KOPT-K1 (cell line): ENCODE results near the gene TMEM125.

Experiments used
- H3K27ac ChIP-seq: fragments of 200-600 bp; sonication (generic); 2 replicates; pipeline ENCODE4 v1.5.1; 2016; ENCODE audit warnings: antibody characterized with exemption, mild to moderate bottlenecking, low read depth, low read length; ENCODE audit not compliant: poor library complexity, severe bottlenecking
- H3K36me3 ChIP-seq: fragments of 200-600 bp; sonication (generic); 2 replicates; pipeline ENCODE4 v1.5.1; 2017; ENCODE audit warnings: antibody characterized with exemption, mild to moderate bottlenecking, low read length, moderate library complexity; ENCODE audit not compliant: insufficient read depth
- H3K9me3 ChIP-seq: fragments of 200-600 bp; sonication (generic); 2 replicates; pipeline ENCODE4 v1.5.1; 2017; ENCODE audit warnings: antibody characterized with exemption, low read length, mild to moderate bottlenecking; ENCODE audit not compliant: insufficient read depth, poor library complexity, severe bottlenecking

TMEM125 gene

GRCh38 chr1:43269627-43270375 lies at the start of gene TMEM125:
TMEM125 (plus strand) TSS chr1:43269983; CDS start chr1:43272723, 2,740 bp downstream.
- Histone ChIP-seq H3K27ac (no peak within 1 kb of the TSS), H3K9me3 (peaks cover 9% of the 10 kb centered on the region), H3K36me3 (no peaks in the 10 kb centered on the region)

GRCh38 chr1:43220905-43221778 lies 48.6 kb upstream of the TMEM125 start:
- no peaks in the 10 kb centered on the region for H3K36me3 ChIP-seq
- H3K9me3 ChIP-seq: no peaks in the 10 kb centered on the region
- no peak overlapping the region for H3K27ac ChIP-seq

- Histone ChIP-seq H3K36me3 (no peaks in the 10 kb centered on the region), H3K9me3 (no peaks in the 10 kb centered on the region), H3K27ac (no peak overlapping the region)
Measured at GRCh38 chr1:43221797-43222196, 48.0 kb upstream of the TMEM125 start.

GRCh38 chr1:43222879-43223278 lies 46.9 kb upstream of the TMEM125 start:
- H3K36me3 ChIP-seq: no peaks in the 10 kb centered on the region

GRCh38 chr1:43225168-43225567 lies 44.6 kb upstream of the TMEM125 start:
- H3K36me3 ChIP-seq: no peaks in the 10 kb centered on the region
- no peak overlapping the region for H3K27ac ChIP-seq
- no peaks in the 10 kb centered on the region for H3K9me3 ChIP-seq

More at GRCh38 chr1:43222879-43223278, 46.9 kb upstream of the TMEM125 start:
- H3K27ac ChIP-seq: no peak overlapping the region
- no peaks in the 10 kb centered on the region for H3K9me3 ChIP-seq

- Histone ChIP-seq H3K9me3 (no peaks in the 10 kb centered on the region), H3K36me3 (no peaks in the 10 kb centered on the region), H3K27ac (no peak overlapping the region)
Measured at GRCh38 chr1:43227143-43227764, 42.5 kb upstream of the TMEM125 start.

GRCh38 chr1:43229826-43230780 lies 39.7 kb upstream of the TMEM125 start:
- Histone ChIP-seq H3K36me3 (no peaks in the 10 kb centered on the region), H3K27ac (no peak overlapping the region), H3K9me3 (no peaks in the 10 kb centered on the region)

- Histone ChIP-seq H3K9me3 (no peaks in the 10 kb centered on the region), H3K27ac (no peak overlapping the region), H3K36me3 (no peaks in the 10 kb centered on the region)
Measured at GRCh38 chr1:43232074-43232473, 37.7 kb upstream of the TMEM125 start.

- Histone ChIP-seq H3K36me3 (no peaks in the 10 kb centered on the region), H3K27ac (no peak overlapping the region), H3K9me3 (no peaks in the 10 kb centered on the region)
Measured at GRCh38 chr1:43232482-43232881, 37.3 kb upstream of the TMEM125 start.

GRCh38 chr1:43233631-43234030 lies 36.2 kb upstream of the TMEM125 start:
- H3K9me3 ChIP-seq: no peaks in the 10 kb centered on the region
- H3K27ac ChIP-seq: no peak overlapping the region
- H3K36me3 ChIP-seq: no peaks in the 10 kb centered on the region

- H3K27ac ChIP-seq: no peak overlapping the region
Measured at GRCh38 chr1:43234267-43234666, 35.5 kb upstream of the TMEM125 start.

GRCh38 chr1:43235040-43235439 lies 34.7 kb upstream of the TMEM125 start:
- Histone ChIP-seq H3K9me3 (no peaks in the 10 kb centered on the region), H3K36me3 (no peaks in the 10 kb centered on the region), H3K27ac (no peak overlapping the region)

More at GRCh38 chr1:43234267-43234666, 35.5 kb upstream of the TMEM125 start:
- Histone ChIP-seq H3K9me3 (no peaks in the 10 kb centered on the region), H3K36me3 (no peaks in the 10 kb centered on the region)

GRCh38 chr1:43235451-43236121 lies 34.2 kb upstream of the TMEM125 start:
- Histone ChIP-seq H3K27ac (no peak overlapping the region), H3K36me3 (no peaks in the 10 kb centered on the region), H3K9me3 (no peaks in the 10 kb centered on the region)

GRCh38 chr1:43237121-43237520 lies 32.7 kb upstream of the TMEM125 start:
- H3K27ac ChIP-seq: no peak overlapping the region
- no peaks in the 10 kb centered on the region for H3K36me3 ChIP-seq
- peaks cover 2% of the 10 kb centered on the region for H3K9me3 ChIP-seq
